Activated CD8-positive, alpha-beta memory T cell treated with anti-CD3 and anti-CD28 coated beads, Interleukin-2, amount 50 U/mL, for 24 hours (primary cell): ENCODE results near the gene TSPAN18.

Experiments used
- DNase-seq: peaks from one replicate; pipeline ENCODE4 v3.0.0-alpha.2; 2020; ENCODE audit errors: extremely low read depth

The TSPAN18 gene, protein sequence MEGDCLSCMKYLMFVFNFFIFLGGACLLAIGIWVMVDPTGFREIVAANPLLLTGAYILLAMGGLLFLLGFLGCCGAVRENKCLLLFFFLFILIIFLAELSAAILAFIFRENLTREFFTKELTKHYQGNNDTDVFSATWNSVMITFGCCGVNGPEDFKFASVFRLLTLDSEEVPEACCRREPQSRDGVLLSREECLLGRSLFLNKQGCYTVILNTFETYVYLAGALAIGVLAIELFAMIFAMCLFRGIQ

DNA sequence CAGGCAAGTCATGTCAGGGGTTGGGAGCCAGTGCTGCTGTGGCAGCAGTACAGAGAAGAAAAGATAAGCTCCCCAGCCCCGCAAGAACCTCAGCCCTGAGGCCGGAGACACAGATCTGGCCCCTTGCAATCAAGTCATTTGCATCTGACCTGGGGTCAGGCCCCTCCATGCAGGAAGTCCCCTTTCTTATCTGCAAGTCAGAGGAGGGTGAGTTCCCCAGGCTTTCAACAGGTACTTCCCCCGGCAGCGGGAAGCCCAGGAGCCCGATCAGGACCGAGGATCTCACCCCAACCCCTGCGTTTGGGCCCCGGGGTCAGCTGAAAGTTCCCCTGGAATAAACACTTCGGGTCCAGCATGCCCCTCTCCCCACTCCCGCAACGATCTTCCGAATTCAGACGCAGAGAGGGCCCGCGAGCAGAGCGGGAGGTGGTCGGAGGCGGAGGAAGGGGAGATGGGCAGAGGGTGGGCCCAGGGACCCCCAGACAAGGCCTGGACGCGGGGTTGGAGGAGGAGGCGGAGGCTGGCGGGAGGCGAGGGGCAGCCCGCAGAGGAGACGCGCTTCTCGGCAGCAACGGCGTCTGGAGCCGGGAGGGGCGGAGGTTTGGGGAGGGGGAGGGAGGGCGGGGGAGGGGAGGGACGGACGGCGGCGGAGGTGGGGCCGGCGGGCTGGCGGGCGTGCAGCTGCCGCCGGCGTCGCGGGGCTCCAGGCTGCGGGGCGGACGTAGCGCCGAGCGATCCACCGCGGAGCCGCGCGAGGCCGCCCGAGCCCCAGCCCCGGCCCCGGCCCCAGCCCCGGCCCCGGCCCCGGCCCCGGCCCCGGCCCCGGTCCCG, at the start of gene TSPAN18:
TSS of gene TSPAN18 (plus strand) at position 680 of the 831 bp plus-strand sequence. CDS start 179,455 bp downstream, outside the sequence.
- DNase-seq, result no peak

DNA sequence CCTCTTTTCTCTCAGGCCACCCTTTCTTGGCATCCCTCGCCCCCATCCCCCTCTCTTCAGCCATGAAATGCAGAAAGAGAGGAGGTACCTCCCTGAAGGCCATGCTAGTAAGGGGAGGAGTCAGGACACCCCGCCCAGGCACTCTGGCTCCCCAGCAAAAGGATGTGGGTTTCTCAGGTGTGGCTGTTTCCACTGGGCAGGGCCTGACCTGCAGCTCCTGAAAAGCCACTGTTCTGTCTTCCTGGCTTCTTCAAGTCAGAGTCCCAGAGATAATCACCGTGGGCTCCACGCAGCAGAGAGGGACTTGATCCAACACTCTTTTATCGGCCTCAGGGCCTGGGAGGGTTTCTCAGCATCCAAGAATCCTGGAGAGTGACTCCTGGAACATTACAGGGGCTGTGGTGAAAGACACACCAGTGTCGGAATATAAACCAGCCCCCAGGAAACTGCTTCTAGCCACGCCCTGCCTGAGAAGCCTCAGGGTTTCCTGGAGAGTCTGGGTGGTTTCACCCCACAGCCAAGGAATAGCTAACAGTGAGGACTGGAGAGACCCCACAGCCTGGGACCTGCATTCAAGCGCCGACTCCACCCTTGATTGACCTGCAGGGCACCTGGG, 45.7 kb upstream of the TSPAN18 start:
- DNase-seq, result no peak

- no peak for DNase-seq
Measured at GRCh38 chr11:44681698-44682097, 45.1 kb upstream of the TSPAN18 start.

DNA sequence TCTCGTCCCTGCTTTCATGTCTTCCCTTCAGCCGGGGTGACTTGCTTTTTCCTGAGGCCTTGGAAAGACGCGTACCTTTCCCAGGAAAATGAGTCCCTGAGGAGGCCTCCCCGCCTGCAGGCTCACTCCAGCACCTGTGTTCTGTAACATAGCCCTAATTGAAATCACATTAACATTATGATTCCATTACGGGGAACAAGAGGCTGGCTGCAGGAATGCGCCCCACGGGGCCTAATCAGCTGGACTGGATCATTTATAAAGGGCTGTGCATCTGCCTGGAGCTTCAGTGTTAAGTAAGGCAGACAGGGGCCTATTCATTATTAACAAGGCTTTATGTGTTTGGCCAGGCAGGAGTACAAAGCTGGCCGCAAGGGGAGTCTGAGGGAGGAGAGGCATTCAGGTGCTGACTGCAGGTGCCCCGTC, 41.9 kb upstream of the TSPAN18 start:
- DNase-seq, result no peak

DNA sequence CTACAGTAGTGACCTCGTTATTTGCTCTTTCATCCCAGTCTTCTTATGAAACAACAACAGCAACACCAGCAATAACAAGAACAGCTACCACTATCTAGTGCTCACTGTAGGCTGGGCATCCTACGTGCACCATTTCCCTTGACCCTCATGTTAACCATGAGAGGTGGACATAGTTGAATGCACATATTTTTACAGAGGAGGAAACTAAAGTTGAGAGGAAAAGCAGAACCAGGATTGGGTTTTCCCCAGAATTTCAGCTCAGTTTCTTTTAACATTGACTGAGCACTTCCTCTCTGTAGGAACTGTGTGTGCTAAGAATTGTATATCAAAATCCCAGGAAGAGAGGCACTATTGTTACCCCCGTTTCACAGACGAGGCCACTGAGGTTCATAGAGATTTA, 39.4 kb upstream of the TSPAN18 start:
- DNase-seq, result no peak

DNA sequence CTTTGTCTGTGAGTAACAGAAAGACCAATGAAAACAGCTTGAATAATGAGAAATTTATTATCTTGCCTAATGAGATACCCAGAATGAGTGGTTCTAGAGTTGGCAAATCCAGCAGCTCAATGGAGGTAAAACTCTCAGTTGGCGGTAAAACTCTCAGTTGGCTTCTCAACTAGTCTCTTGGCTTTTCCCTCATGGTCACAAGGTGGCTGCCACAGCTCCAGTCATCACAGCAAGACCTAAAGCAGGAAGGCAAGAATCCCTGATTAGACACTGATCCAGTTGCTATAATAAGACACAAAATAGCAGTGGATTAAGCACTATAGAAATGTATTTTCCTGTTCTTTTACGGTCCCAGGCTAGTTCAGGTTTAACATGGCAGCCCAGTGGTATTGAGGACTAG, 37.5 kb upstream of the TSPAN18 start:
- no peak for DNase-seq

DNA sequence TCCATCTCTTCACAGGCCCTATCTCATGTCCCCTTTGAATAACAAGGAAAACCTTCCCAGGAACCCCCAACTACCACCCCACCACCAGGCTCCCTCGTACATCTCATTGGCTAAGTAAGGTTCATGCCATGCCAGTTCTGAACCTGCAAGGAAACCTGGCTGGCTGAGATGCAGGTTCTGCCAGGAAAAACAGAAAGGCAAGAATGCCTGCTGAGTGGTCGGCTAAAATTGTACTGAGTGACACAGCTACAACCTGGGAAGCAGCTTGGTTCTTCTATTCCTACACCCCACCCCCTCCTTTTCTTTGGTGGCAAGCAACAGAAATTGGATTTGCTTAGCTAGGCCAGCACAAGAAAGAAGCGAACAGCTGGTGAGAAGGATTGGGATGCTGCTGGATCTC, 36.1 kb upstream of the TSPAN18 start:
- DNase-seq, result no peak

DNA sequence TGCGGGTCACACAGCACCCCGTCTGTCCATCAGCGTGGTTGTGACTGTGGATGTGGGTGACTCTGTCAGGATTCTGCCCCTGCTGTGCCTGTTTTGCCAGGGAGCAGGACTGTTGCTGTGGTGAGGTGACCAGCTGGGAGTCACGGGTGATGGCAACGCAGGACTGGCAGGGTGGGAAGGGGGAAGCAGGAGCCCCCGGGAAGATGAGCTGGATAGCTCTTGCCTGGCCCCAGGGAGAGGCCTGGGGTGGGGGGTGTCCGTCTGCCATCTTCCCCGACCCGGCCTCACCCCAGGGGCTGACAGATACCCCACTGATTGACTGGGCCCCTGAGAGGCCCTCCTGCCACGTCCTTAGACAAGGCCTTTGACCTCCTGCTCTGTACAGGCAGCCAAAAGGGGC, 34.3 kb upstream of the TSPAN18 start:
- no peak for DNase-seq

DNA sequence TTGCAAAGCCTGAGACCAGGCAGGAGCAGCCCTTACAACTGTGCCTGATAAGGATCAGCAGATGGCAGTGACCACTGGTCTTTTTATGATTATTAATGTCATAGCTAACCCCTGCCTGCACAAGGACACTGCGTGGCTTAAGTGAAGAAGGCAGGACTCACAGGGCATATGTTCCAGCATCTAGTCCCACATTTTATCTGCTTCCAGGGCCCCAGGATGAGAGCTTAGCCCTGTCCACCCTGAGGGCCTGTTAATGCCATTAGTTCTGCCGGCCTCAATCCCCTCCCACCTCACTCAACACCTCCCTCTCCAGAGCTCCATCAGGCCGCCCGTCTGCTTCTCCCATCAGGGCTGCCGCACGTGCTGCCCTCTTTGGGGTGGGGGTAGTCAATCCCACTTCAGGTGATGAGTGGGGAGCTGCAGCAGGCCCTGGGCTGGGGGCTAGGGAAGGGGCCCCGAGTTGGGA, 33.1 kb upstream of the TSPAN18 start:
- no peak for DNase-seq

- no peak for DNase-seq
Measured at GRCh38 chr11:44694443-44694842, 32.3 kb upstream of the TSPAN18 start.

DNA sequence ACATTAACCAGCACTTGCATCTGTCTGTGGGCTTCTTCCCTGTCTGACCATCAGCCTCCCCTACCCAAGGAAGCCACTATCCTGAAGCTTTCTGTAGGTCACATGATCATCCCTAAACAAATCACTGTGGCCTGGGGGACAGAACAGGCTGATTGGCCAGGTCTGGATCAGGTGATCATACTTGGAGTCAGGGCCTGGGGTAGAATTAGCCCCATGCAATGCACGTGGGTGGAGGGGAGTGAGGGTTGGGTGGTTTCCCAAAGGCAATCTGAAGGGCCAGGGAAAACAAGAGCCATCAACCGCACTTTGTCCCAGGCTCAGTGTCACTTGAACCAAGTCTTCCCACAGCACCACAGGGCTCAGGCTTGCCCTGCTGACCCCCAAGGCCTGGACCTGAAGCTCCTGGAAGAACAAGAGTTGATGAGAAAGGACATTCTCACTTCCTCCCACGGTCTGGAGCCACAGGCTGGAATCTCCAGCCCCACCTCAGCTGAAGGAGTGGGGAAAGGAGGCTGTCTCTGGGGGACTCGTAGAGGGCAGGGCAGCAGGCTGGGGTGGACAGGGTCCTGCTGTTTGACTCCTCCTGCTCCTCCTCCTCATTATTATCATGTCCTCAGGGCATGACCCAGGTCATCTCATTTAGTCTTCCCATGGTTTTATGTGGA, 31.5 kb upstream of the TSPAN18 start:
- no peak for DNase-seq

- DNase-seq, result no peak
Measured at GRCh38 chr11:44698252-44698912, 28.4 kb upstream of the TSPAN18 start.

DNA sequence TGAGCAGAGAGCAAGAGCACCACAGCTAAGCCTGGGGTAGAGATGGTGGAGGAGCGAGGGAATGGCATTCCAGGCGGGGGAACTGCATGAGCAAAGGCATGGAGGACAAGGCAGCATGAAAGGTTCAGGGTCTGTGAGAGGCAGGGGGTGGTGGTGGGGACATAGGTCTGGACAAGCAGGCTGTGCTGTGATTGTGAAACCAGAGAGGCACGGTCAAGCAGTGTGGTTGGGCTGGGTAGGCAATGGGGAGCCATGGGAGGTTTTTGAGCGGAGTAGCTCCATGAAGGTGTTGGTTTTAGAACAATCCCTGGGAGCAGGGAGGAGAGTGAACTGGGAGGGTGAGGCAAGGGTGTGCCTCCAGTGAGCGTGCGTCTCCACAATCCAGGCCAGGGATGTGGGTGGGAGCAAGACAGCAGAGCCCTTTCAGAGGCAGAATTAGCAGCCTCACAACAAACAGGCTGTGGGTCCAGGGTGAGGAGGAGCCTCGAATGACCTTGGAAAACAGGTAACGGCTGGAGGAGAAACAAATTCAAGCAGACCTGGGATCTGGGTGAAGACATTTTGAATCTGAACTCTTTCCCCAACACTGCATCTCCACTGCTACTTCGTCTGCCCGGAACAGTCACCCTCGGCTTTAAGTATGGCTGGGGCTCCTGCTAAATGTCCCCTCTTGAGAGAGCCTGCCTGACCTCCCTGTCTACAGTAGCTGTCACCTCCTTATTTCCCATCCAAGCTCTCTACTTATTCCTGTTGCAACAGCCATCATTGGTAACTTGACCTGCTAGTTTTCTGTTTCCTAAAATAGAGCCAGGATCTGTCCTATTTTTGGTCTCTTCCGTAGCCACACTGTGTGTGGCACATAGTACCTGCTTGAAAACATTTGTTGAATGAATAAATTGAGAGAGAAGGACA, 27.0 kb upstream of the TSPAN18 start:
- no peak for DNase-seq

GRCh38 chr11:44701276-44701675, 25.5 kb upstream of the TSPAN18 start:
- DNase-seq, result no peak

- no peak for DNase-seq
Measured at GRCh38 chr11:44702889-44703288, 23.9 kb upstream of the TSPAN18 start.

DNA sequence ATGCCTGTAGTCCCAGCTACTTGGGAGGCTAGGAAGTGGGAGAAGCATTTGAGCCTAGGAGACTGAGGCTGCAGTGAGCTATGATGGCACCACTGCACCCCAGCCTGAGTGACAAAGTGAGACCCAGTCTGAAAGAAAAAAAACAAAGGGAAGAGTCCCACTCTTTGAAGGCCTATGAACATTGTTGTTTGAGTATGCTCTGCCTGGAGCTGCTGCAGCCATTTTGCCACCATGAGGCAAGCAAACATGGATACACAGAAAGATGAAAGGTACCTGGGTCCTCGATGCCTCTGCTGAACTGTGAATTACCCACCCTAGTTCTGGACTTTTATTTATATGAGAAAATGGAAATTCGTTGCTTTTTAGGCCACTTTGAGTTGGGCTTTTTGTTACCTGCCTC, 19.7 kb upstream of the TSPAN18 start:
- DNase-seq, result no peak

GRCh38 chr11:44708009-44708408, 18.8 kb upstream of the TSPAN18 start:
- no peak for DNase-seq

DNA sequence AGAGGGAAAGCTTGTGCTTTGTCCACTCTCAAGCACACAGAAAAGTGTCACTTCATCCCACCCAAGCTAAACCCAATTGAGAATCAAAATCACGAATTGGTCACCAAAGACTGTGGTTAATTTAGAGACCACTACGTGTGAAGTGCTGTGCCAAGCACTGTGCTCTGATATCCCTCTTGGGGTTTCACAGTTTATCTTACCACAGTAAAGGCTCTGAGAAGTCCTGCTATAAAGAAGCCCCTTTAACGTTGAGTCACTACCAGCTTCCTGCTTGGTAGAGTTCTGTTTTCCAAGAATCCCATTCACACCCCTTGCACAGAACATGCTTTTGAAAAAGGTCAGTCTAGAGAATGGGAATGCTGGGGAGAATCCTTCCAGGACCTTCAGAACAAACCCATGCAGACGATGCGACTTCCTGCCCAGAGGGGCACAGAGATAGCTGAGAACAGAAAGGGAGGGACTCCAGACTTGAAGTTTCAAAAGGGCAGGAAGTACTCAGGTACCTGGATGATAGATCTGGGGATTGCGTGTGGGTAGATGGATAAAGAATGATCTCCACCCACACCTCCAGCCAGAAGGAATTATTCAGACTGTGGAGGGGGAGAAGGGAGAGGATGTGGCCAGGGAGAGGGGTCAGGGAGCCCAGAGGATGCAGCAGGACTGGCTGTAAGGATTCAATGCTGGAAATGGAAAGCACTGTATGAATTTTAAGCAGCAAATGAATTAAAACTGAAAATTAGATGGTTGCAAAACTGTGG, 18.1 kb upstream of the TSPAN18 start:
- no peak for DNase-seq

DNA sequence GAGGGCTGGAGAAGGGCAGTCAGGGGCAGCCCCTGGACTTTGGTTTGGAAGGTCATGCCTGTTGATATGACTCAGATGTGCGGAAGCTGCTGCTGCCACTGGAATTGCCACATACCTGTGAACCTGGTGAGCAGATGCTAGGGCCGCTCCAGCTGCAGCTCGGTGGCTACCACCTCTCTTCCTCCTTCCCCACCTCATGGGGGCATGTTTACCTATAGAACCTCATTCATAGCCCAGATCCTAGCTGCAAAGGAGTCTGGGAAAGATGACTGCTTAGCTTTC, 17.5 kb upstream of the TSPAN18 start:
- no peak for DNase-seq

GRCh38 chr11:44709966-44710365, 16.8 kb upstream of the TSPAN18 start:
- DNase-seq, result no peak
